K562 (cell line): ENCODE results near the gene WASF2. TPM values are rescaled to one million over a fixed set of nuclear protein-coding genes. Genes with fewer than 3 reads are reported as not detected.

Experiments used
- CBX2 ChIP-seq: fragments of 200-600 bp; sonication (generic); IDR thresholded peaks from one replicate; pipeline ENCODE4 v1.6.1; 2012; ENCODE audit warnings: mild to moderate bottlenecking, low read length, inconsistent platforms; ENCODE audit not compliant: insufficient read depth, poor library complexity, severe bottlenecking
- CBX3 ChIP-seq, 2 experiments: IDR thresholded peaks; 1 replicate in 1 of 2; 2 replicates in 1 of 2; pipeline ENCODE4 v1.6.1; 2012; ENCODE audit warnings: inconsistent platforms in 2 of 2, low read length in 2 of 2, borderline replicate concordance in 1 of 2, control low read depth in 1 of 2
- CHCHD3 ChIP-seq: fragments of 250-450 bp; sonication (Bioruptor Pico); IDR thresholded peaks from 2 replicates; pipeline ENCODE4 v2.1.2; 2022; ENCODE audit warnings: mild to moderate bottlenecking
- CHD1 ChIP-seq: fragments of 200-600 bp; sonication (generic); IDR thresholded peaks from one replicate; pipeline ENCODE4 v1.6.1; 2012; ENCODE audit warnings: mild to moderate bottlenecking, moderate library complexity, low read length, inconsistent platforms
- EP400 ChIP-seq: fragments of 450-650 bp; IDR thresholded peaks from 2 replicates; pipeline ENCODE4 v1.6.1; 2017; ENCODE audit warnings: antibody characterized with exemption, mild to moderate bottlenecking, moderate library complexity
- LARP7 ChIP-seq: fragments of 450-650 bp; IDR thresholded peaks from 2 replicates; pipeline ENCODE4 v1.6.1; 2016
- LCOR ChIP-seq: sonication (generic); formaldehyde crosslinking; IDR thresholded peaks from 2 replicates; pipeline ENCODE4 v1.8.0; 2022; ENCODE audit warnings: mild to moderate bottlenecking, missing genetic modification reagents
- MAFK ChIP-seq: IDR thresholded peaks from 2 replicates; pipeline ENCODE4 v1.6.1; 2011; ENCODE audit warnings: low read length, improper control_type of control experiment
- MCM7 ChIP-seq, 2 experiments: fragments of 450-650 bp; IDR thresholded peaks; 2 replicates each; pipeline ENCODE4 v1.6.1; 2016 to 2018
- NR2F6 ChIP-seq: fragments of 450-650 bp; formaldehyde crosslinking; IDR thresholded peaks from 2 replicates; pipeline ENCODE4 v1.4.0; 2020; ENCODE audit warnings: mild to moderate bottlenecking
- POLR3G ChIP-seq: IDR thresholded peaks from 2 replicates; pipeline ENCODE4 v1.6.1; 2011; ENCODE audit not compliant: insufficient read length, insufficient replicate concordance; ENCODE audit errors: extremely low read depth
- RBM25 ChIP-seq: fragments of 200-400 bp; formaldehyde crosslinking; IDR thresholded peaks from 2 replicates; pipeline ENCODE4 v1.6.1; 2018; ENCODE audit warnings: low read length, low read depth, moderate library complexity; ENCODE audit not compliant: severe bottlenecking
- SP2 ChIP-seq: IDR thresholded peaks from 2 replicates; pipeline ENCODE4 v1.6.1; 2011; ENCODE audit warnings: mild to moderate bottlenecking, low read depth, low read length, moderate library complexity; ENCODE audit not compliant: poor library complexity, severe bottlenecking; ENCODE audit errors: extremely low read depth
- TRIM24 ChIP-seq, 2 experiments: fragments of 450-650 bp; IDR thresholded peaks; 2 replicates each; pipeline ENCODE4 v1.6.1; 2016
- XRCC5 ChIP-seq: fragments of 200-400 bp; formaldehyde crosslinking; IDR thresholded peaks from 2 replicates; pipeline ENCODE4 v1.6.1; 2017; ENCODE audit warnings: low read depth, mild to moderate bottlenecking, low read length
- ZNF589 ChIP-seq: fragments of 200-800 bp; sonication (Bioruptor generic); IDR thresholded peaks from 2 replicates; pipeline ENCODE4 v1.6.1; 2016; ENCODE audit warnings: low read depth, missing genetic modification characterization, missing compliant biosample characterization
- polyA plus RNA-seq, 8 experiments: library from polyadenylated mRNA; depleted of rRNA in 4 of 8; stranded (reverse) in 5 of 8; unstranded in 3 of 8; fragments of >200 nt; fragmentation: Nextera tagmentation in 2 of 8; fragmentation: Illumina TruSeq in 1 of 8; extraction: Ambion mirVana in 2 of 8; extraction: Trizol in 1 of 8; gene quantifications; 2 replicates each; pipeline versions ENCODE4 v1.2.1 to v1.2.3, GENCODE V29; 2011 to 2014; ENCODE audit warnings: inconsistent platforms in 1 of 8, missing spikeins in 1 of 8
- total RNA-seq, 7 experiments: library from RNA; depleted of rRNA in 6 of 7; stranded (reverse); fragments of >200 nt in 6 of 7; fragmentation: Illumina TruSeq in 2 of 7; extraction: Trizol in 2 of 7; gene quantifications; 2 replicates each; pipeline versions ENCODE4 v1.2.1 to v1.2.3, GENCODE V29; 2011 to 2021; ENCODE audit warnings: low replicate concordance in 1 of 7
- TF ChIP-seq, protein P1 (sequence below): fragments of 250-450 bp; sonication (Bioruptor Pico); IDR thresholded peaks from 2 replicates; pipeline ENCODE4 v1.4.0; 2020; ENCODE audit warnings: mild to moderate bottlenecking
- TF ChIP-seq, protein P2 (sequence below): fragments of 450-650 bp; IDR thresholded peaks from 2 replicates; pipeline ENCODE4 v1.6.1; 2016; ENCODE audit warnings: missing biosample characterization, missing genetic modification characterization
- TF ChIP-seq, protein P3 (sequence below): IDR thresholded peaks from 2 replicates; pipeline ENCODE4 v1.6.1; 2014; ENCODE audit warnings: antibody characterized with exemption
- TF ChIP-seq, protein P4 (sequence below): fragments of 450-650 bp; formaldehyde crosslinking; IDR thresholded peaks from 2 replicates; pipeline ENCODE4 v1.4.0; 2022; ENCODE audit warnings: missing genetic modification characterization
- TF ChIP-seq, protein P5 (sequence below): sonication (generic); formaldehyde crosslinking; IDR thresholded peaks from 2 replicates; pipeline ENCODE4 v1.8.0; 2023; ENCODE audit warnings: mild to moderate bottlenecking, missing genetic modification reagents

WASF2 gene
- total and polyA plus RNA-seq, 9 of the 15 experiments (the other 6 are each of a cell fraction or from before 2014, with no cell fraction given) = 8.2 to 163 (median 31.2) TPM

DNA sequence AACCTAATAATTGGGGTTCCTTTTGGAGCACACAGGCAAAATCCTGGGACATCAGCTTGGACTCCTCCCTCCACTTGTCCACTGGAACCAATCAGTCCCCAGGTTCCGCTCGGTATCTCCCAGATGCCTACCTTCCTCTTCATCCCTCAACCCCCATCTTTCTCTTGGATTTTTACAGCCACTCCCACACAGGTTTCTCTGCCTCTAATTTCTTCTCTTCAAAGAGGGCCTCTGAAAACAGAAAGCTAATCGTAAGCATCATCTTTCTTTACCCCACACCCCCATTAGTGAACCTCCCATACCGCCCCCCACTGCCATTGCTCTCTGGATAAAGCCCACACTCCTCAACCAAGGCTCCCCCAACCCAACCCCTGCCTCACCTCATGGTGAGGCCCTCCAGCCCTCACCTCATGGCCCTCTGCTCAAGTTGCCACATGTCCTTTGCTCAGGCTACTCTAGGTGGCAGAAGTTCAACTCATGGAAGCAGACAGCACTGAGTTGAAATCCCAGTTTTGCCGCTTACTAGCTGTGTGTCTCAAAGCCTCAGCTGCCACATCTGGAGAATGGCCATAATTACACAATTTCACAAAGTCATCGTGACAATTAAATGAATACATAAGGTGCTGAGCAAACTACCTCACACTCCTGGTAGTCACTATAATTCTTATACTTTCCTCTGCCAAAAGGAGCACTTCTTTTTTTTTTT is 18.1 kb upstream of the WASF2 start (continued):
- TF ChIP-seq, protein P1, sequence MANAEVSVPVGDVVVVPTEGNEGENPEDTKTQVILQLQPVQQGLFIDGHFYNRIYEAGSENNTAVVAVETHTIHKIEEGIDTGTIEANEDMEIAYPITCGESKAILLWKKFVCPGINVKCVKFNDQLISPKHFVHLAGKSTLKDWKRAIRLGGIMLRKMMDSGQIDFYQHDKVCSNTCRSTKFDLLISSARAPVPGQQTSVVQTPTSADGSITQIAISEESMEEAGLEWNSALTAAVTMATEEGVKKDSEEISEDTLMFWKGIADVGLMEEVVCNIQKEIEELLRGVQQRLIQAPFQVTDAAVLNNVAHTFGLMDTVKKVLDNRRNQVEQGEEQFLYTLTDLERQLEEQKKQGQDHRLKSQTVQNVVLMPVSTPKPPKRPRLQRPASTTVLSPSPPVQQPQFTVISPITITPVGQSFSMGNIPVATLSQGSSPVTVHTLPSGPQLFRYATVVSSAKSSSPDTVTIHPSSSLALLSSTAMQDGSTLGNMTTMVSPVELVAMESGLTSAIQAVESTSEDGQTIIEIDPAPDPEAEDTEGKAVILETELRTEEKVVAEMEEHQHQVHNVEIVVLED (CRISPR knock-in tag) = no peak
- peak; percentile 98 for TF ChIP-seq RBM25
- TF ChIP-seq POLR3G = no peak
- peak; percentile 7 to 33; a peak in 1 of 4 replicates for TF ChIP-seq TRIM24 (IDR thresholded peaks at IDR 0.05)
- TF ChIP-seq EP400 = peak; percentile 68
- no peak for TF ChIP-seq NR2F6 (CRISPR knock-in tag)
- TF ChIP-seq LARP7 = no peak
- no peak for TF ChIP-seq CHD1
- TF ChIP-seq SP2 = no peak
- TF ChIP-seq XRCC5 = 0 out of 2 replicates have a peak, but pooled peaks have one; percentile 52
- no peak for TF ChIP-seq ZNF589
- TF ChIP-seq MAFK = peak; percentile 60; the same call in 1 of the 2 replicates
- TF ChIP-seq, protein P2, sequence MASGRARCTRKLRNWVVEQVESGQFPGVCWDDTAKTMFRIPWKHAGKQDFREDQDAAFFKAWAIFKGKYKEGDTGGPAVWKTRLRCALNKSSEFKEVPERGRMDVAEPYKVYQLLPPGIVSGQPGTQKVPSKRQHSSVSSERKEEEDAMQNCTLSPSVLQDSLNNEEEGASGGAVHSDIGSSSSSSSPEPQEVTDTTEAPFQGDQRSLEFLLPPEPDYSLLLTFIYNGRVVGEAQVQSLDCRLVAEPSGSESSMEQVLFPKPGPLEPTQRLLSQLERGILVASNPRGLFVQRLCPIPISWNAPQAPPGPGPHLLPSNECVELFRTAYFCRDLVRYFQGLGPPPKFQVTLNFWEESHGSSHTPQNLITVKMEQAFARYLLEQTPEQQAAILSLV (tag) = 0 out of 2 replicates have a peak, but pooled peaks have one; percentile 9
- TF ChIP-seq, protein P3, sequence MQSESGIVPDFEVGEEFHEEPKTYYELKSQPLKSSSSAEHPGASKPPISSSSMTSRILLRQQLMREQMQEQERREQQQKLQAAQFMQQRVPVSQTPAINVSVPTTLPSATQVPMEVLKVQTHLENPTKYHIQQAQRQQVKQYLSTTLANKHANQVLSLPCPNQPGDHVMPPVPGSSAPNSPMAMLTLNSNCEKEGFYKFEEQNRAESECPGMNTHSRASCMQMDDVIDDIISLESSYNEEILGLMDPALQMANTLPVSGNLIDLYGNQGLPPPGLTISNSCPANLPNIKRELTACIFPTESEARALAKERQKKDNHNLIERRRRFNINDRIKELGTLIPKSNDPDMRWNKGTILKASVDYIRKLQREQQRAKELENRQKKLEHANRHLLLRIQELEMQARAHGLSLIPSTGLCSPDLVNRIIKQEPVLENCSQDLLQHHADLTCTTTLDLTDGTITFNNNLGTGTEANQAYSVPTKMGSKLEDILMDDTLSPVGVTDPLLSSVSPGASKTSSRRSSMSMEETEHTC = no peak
- TF ChIP-seq MCM7 (IDR thresholded peaks at IDR 0.05) = no peak
- TF ChIP-seq CBX2 = no peak
- peak in 1 of 2 experiments; percentile 91; a peak in 1 of 3 replicates for TF ChIP-seq CBX3 (IDR thresholded peaks at IDR 0.05; ENCODE audit: borderline replicate concordance in 1 of 2, low read length in 2 of 2)
- 0 out of 2 replicates have a peak, but pooled peaks have one; percentile 41 for TF ChIP-seq LCOR (CRISPR knock-in tag)
- TF ChIP-seq CHCHD3 (CRISPR knock-in tag) = no peak
- TF ChIP-seq, protein P4, sequence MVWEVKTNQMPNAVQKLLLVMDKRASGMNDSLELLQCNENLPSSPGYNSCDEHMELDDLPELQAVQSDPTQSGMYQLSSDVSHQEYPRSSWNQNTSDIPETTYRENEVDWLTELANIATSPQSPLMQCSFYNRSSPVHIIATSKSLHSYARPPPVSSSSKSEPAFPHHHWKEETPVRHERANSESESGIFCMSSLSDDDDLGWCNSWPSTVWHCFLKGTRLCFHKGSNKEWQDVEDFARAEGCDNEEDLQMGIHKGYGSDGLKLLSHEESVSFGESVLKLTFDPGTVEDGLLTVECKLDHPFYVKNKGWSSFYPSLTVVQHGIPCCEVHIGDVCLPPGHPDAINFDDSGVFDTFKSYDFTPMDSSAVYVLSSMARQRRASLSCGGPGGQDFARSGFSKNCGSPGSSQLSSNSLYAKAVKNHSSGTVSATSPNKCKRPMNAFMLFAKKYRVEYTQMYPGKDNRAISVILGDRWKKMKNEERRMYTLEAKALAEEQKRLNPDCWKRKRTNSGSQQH (CRISPR knock-in tag) = no peak
- TF ChIP-seq, protein P5, sequence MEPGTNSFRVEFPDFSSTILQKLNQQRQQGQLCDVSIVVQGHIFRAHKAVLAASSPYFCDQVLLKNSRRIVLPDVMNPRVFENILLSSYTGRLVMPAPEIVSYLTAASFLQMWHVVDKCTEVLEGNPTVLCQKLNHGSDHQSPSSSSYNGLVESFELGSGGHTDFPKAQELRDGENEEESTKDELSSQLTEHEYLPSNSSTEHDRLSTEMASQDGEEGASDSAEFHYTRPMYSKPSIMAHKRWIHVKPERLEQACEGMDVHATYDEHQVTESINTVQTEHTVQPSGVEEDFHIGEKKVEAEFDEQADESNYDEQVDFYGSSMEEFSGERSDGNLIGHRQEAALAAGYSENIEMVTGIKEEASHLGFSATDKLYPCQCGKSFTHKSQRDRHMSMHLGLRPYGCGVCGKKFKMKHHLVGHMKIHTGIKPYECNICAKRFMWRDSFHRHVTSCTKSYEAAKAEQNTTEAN (CRISPR knock-in tag) = no peak
